ENCODE results near the gene USB1. TPM values are rescaled to one million over a fixed set of nuclear protein-coding genes. Genes with fewer than 3 reads are reported as not detected.

The USB1 gene
- total RNA-seq, 3 donors from 2014 or later (not counting 1 experiment from before 2014, with no cell fraction given), result 64.7 to 86.0 (median 84.8) TPM

- intact Hi-C loops (cut with micrococcal nuclease), result loop anchor here (10.0 kb wide), 1 partner anchor 167 kb away; the partner anchor contains the start of gene CSNK2A2
- no peak for ATAC-seq
- H3K9me3 Mint-ChIP-seq, result no peaks in the 10 kb centered on the region
- H3K4me3 ChIP-seq (ENCODE audit: low read length), result no peak overlapping the region
- no peaks in the 10 kb centered on the region for H3K36me3 Mint-ChIP-seq
- H3K27ac ChIP-seq (ENCODE audit: low read length), result no peak overlapping the region
- 98% methylated on average over 8 of the region's 8 CpGs for WGBS (ENCODE audit: insufficient coverage)
- TF ChIP-seq CTCF (IDR thresholded peaks at IDR 0.05), result no peak
- peaks cover 0 to 8% of the 10 kb centered on the region in 2 donors for H3K4me1 Mint-ChIP-seq
- H3K36me3 ChIP-seq (ENCODE audit: control insufficient read depth, insufficient read depth, low read length), result no peaks in the 10 kb centered on the region
- H3K27me3 ChIP-seq (ENCODE audit: control insufficient read depth, insufficient read depth, low read length), result peaks cover 10% of the 10 kb centered on the region
- DNase-seq, result no peak
- peaks cover 27% of the 10 kb centered on the region for H3K4me1 ChIP-seq (ENCODE audit: control insufficient read depth, insufficient read depth, low read length)
- peak overlapping the region; percentile 57 for H3K4me3 Mint-ChIP-seq
- H3K27ac Mint-ChIP-seq, result no peak overlapping the region
- H3K27me3 Mint-ChIP-seq (ENCODE audit: low read depth in 2 of 2), result peaks cover 14 to 19% of the 10 kb centered on the region in 2 donors
- H3K9me3 ChIP-seq (ENCODE audit: control insufficient read depth, insufficient read depth, low read length), result no peaks in the 10 kb centered on the region
These were observed 26.8 kb downstream of the USB1 start for GRCh38 chr16:58027916-58028455.

GRCh38 chr16:58028541-58029070, 27.4 kb downstream of the USB1 start:
- Histone ChIP-seq H3K4me1 (ENCODE audit: control insufficient read depth, insufficient read depth, low read length) (peaks cover 27% of the 10 kb centered on the region), H3K36me3 (ENCODE audit: control insufficient read depth, insufficient read depth, low read length) (no peaks in the 10 kb centered on the region), H3K27me3 (ENCODE audit: control insufficient read depth, insufficient read depth, low read length) (peaks cover 10% of the 10 kb centered on the region), H3K27ac (ENCODE audit: low read length) (no peak overlapping the region), H3K4me3 (ENCODE audit: low read length) (no peak overlapping the region), H3K9me3 (ENCODE audit: control insufficient read depth, insufficient read depth, low read length) (no peaks in the 10 kb centered on the region)
- no peak for TF ChIP-seq CTCF (IDR thresholded peaks at IDR 0.05)
- ATAC-seq, result no peak
- Mint-ChIP-seq H3K9me3 (no peaks in the 10 kb centered on the region), H3K4me1 (peaks cover 0 to 8% of the 10 kb centered on the region in 2 donors), H3K36me3 (no peaks in the 10 kb centered on the region), H3K4me3 (no peak overlapping the region), H3K27ac (no peak overlapping the region), H3K27me3 (ENCODE audit: low read depth in 2 of 2) (peaks cover 14 to 19% of the 10 kb centered on the region in 2 donors)
- intact Hi-C loops (cut with micrococcal nuclease), result loop anchor here (10.0 kb wide), 1 partner anchor 166 kb away; the partner anchor contains the start of gene CSNK2A2
- 59% methylated on average over 6 of the region's 6 CpGs for WGBS (ENCODE audit: insufficient coverage)
- no peak for DNase-seq

DNA sequence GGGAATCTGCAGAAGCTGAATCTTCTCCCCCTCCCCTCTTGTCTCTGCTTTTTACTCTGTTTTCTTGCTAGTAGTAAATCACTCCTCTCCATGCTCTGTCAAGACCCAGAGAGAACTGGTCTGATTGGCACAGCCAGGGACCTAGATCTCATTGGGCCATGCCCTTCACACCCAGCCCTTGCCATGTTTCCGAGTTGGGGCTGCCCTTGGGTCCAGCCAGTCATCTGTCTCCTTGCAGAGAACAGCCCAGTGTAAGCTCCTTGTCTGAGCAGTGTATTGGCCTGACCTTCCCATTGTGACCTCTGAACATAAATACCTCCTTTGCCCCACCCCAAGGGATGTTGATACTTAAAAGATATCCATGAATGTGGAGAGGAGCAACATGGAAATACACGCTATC, 28.2 kb downstream of the USB1 start:
- H3K4me1 ChIP-seq (ENCODE audit: control insufficient read depth, insufficient read depth, low read length), result peaks cover 23% of the 10 kb centered on the region
- DNase-seq, result no peak
- TF ChIP-seq CTCF (IDR thresholded peaks at IDR 0.05), result no peak
- H3K9me3 ChIP-seq (ENCODE audit: control insufficient read depth, insufficient read depth, low read length), result no peaks in the 10 kb centered on the region
- Mint-ChIP-seq H3K27ac (no peak overlapping the region), H3K9me3 (no peaks in the 10 kb centered on the region), H3K4me1 (peaks cover 0 to 8% of the 10 kb centered on the region in 2 donors), H3K27me3 (ENCODE audit: low read depth in 2 of 2) (peaks cover 14 to 19% of the 10 kb centered on the region in 2 donors), H3K4me3 (peak overlapping the region; percentile 55), H3K36me3 (no peaks in the 10 kb centered on the region)
- H3K27me3 ChIP-seq (ENCODE audit: control insufficient read depth, insufficient read depth, low read length), result peaks cover 10% of the 10 kb centered on the region
- H3K4me3 ChIP-seq (ENCODE audit: low read length), result no peak overlapping the region
- 82% methylated on average over 2 of the region's 2 CpGs for WGBS (ENCODE audit: insufficient coverage)
- no peak for ATAC-seq
- H3K27ac ChIP-seq (ENCODE audit: low read length), result no peak overlapping the region
- H3K36me3 ChIP-seq (ENCODE audit: control insufficient read depth, insufficient read depth, low read length), result no peaks in the 10 kb centered on the region
- intact Hi-C loops (cut with micrococcal nuclease), result loop anchor here (10.0 kb wide), 1 partner anchor 165 kb away; the partner anchor contains the start of gene CSNK2A2
